GM21723 (cell line): ENCODE results near the gene PPP1R3D.
A peak's percentile ranks its signal among the peaks of the same experiment; 100 is the strongest.

ENCODE experiments used
- ATAC-seq: cut with Tn5 transposase; IDR thresholded peaks from one replicate; pipeline ENCODE4 v1.9.1; 2021; ENCODE audit warnings: mild to moderate bottlenecking, moderate library complexity; ENCODE audit not compliant: unreplicated experiment

The PPP1R3D gene

DNA sequence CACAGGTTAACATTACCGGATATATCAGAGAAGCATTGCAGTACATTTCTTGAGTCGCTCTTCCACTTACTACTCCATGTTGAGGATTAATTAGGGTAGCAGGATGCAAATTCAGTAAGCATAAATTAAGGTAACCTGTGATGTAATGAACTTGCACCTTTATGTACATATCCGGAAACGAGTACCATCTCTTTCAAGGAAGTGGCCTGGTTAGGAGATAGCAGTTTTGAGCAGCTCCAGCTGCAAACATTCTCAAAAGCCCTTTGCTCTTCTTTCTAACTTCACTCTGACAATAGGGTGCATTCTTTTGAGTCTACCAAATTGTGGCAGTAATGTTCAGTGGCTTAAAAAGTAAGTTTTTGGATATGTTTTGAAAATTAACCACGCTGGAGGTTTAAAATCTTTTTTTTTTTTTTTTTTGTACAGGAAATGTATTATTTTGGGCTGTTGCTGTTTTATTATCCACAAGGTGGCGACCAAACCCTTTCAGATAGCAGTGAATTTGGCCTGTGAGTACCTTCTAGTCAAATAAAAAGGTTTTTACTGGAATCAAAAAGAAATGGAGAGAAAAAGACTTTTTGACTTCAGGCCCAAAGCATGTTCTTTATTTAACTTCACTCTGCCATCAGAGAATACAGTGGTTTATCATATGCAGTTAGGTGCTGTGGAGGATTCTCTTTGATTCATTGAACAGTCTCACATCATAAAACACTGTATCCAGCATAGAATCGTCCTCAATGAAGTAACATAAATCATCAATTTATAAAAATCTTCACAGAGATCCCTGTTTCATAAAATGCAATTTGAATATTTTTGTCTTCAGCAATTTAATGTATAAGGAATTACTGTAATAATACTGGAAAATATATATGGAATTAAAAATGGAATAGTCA, 9.0 kb upstream of the PPP1R3D start:
- peak; percentile 82 for ATAC-seq

DNA sequence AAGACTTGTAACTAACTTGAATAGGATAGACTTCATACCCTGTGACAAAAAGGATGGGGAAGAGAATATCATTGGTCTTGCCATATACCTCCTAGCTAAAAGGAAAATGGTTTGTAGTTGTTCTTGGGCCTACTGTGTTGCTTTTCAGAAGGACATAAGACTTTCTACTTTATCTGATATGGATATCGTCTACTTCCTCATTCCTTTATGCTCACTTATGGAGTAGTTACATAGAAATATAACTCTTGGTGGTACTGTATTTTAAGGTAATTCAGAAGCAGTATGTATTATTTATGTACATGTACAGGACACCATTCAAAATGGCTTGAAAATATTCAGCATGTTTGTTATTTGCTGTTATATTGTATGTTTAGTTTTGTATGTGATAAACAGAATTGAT, 8.1 kb upstream of the PPP1R3D start:
- ATAC-seq, result no peak

- ATAC-seq, result no peak
Measured at GRCh38 chr20:59947376-59947775, 7.3 kb upstream of the PPP1R3D start.

DNA sequence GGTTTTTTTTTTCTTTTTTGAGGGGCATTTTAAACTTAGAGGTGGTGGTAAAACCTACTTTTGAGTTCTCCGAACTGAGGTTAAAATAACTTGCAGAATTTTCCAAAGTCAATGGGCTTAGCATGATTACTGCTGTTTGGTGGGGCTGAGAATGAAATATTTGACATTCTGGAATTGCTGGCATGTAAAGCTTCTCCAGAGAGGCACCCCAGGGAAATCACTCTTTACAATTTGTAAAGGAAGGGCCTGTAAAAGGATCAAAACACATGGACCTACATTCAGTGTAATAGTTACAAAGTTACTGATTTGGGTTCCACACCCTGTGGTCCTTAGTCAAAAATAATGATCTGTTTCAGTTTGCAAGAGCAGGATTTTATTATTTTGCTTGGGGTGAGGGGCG, 5.6 kb upstream of the PPP1R3D start:
- no peak for ATAC-seq

GRCh38 chr20:59945175-59945574, 5.1 kb upstream of the PPP1R3D start:
- no peak for ATAC-seq

DNA sequence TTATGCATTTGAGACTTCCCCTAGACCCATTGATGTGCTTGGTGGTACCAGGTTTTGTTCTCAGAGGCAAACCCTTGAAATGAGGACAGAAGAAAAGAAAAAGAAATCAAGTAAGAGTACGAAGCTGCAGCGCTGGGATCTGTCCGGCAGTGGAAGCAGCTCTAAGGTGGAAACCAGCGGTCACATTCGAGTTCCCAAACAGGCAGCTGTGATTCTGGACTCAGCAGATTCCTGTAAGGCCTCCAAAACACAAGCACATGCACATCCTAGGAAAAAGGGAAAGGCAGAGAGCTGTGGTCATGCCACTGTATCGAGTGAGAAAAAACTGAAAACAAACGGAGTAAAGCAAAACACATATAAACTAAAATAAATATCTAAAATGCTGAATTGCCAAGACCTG, 4.6 kb upstream of the PPP1R3D start:
- ATAC-seq, result no peak

GRCh38 chr20:59942245-59942644, 2.1 kb upstream of the PPP1R3D start:
- ATAC-seq, result no peak

- no peak for ATAC-seq
Measured at GRCh38 chr20:59940956-59941294, 820 bp upstream of the PPP1R3D start.

DNA sequence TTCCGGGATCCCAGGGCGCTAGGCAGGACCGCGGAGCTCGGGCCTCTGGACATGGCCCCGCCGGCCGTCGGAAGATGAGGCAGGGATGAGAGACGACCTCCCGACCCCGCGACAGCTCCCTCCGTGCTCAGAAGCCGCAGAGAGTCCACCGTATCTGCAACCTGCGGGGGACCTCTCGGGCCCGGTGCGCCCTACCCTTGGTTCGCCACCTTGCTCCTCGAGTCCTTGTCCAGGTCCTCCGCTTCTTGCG, 301 bp downstream of the PPP1R3D start:
- peak; percentile 39 for ATAC-seq

DNA sequence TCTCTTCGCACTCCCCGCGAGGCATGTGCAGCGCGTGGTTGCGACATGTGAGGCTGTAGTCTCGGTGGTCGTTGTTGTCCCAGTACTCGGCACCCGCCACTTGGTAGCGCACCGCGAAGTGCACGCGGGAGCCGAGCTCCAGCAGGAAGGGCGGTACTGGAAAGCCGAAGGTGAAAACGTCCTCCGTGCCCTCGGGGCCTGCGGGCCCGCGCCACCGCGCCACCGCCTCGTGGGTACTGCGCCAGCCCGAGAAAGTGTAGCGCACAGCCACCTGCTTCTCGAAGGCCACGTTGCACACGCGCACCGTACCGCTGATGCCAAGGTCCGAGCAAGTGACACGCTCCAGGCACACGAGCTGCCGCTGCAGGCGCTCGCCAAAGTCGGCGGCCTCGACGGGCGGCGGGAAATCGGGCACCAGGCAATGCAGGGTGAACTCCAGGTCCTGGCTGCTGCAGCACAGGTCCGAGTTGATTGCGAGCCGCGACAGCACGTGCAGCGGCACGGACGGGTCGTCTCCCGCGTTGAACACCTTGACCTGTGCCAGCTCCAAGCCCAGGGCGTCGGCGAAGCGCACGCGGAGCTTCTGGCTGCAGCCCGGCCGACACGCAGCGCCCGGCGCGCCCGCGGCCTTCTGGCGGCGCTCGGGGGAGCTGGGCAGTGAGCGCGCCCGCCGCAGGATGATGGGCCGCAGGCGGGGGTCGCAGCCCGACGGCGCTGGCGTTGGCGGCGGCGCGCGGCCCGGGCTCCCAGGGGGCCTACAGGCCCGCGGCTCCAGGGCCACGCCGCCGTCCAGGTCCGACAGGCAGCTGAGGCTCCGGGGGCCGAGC, 840 bp downstream of the PPP1R3D start:
- ATAC-seq, result peak; percentile 39

DNA sequence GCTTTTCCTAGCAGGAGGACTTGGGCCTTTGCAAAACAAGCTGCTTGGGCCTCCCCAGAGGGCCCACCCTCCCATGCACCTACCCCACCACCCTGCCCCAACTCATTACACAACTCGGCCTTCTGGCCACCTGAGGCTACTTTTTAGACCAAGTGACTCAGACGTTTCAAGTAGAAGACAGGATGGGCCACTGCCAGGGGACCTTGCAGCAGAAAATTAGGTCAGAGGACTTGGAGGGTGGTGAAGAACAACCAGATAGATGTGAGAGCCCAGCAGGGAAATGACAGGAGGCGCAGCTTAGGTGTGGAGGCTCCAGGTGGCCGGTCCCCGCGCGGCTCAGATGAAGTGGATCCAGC, 1.4 kb downstream of the PPP1R3D start:
- no peak for ATAC-seq

DNA sequence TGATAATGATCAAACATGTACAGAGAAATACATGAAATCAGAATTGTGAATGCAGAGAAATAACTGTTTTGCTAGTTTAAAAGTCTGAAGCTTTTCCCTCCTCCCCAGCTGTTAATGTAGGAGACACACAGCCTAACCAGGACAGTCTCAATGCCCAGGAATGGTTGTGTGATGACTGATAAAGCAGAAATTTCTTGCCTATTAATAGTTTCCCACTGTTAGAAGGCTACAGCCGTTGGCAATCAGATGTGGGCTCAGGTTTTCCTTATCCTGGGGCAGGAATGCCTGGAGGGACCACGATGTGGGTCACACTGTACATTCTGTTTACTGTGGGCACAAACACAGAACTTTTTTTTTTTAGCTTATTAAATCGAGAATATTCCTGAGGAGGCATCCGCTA, 1.9 kb downstream of the PPP1R3D start:
- ATAC-seq, result no peak

DNA sequence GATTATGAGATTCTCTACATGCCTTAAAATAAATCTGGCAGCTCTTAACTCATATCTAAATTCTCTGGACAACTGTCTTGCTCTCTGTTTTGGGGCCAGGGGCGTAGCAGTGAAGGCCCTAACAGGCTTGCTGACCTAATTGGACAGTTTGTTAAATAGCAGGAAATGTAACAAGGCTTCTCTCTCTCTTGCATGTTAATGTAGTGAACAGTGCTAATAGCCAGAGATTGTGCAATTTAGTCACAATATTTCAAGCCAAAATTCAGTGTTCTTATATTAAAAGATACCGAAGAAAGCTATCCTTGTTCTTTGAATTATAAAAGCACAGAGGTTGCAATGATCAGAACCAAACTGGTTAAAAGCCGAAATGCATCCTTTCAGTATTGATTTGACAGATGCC, 3.0 kb downstream of the PPP1R3D start:
- ATAC-seq, result no peak

DNA sequence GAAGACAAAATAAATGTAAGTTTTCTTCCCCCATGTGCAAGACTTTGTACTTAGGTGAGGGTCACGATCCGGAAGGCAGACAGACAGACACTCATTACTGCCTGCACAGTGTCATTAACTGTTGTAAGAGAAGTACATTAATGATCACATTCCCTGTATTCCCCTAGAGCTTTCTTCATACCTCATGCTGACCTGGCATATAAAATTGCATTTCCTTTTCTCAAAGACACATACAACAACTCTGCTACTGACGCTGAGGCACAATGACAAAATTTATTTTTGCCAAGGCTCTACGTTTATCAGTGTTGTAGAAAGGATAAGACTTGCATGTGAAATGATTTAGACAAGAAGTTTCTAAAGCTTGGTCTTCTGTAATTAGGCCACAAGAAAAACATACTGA, 3.7 kb downstream of the PPP1R3D start:
- ATAC-seq, result no peak

DNA sequence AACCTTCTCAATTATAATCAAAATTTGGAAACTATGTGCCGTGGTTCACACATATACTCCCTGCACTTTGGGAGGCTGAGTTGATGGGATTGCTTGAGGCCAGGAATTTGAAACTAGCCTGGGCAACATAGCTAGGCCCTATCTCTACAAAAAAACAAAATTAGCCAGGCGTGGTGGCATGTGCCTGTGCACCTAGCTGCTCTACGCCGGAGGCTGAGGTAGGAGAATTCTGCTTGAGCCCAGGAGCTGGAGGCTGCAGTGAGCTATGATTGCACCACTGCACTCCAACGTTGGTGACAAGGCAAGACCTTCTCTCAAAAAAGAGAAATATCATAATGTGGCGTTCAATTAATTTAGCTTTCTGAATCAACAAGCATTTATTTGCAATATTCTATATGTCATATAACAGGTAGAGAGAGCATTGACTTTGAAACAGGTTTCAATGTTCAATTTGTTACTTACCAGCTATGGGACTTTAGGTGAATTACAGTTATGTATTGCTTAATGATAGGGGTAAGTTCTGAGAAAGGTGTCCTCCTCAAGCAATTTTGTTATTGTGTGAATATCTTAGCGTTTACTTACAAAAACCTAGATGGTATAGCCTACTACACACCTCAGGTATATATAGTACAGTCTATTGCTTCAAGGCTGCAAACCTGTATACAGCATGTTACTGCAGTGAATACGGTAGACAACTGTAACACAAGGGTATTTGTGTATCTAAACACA, 4.5 kb downstream of the PPP1R3D start:
- ATAC-seq, result no peak

DNA sequence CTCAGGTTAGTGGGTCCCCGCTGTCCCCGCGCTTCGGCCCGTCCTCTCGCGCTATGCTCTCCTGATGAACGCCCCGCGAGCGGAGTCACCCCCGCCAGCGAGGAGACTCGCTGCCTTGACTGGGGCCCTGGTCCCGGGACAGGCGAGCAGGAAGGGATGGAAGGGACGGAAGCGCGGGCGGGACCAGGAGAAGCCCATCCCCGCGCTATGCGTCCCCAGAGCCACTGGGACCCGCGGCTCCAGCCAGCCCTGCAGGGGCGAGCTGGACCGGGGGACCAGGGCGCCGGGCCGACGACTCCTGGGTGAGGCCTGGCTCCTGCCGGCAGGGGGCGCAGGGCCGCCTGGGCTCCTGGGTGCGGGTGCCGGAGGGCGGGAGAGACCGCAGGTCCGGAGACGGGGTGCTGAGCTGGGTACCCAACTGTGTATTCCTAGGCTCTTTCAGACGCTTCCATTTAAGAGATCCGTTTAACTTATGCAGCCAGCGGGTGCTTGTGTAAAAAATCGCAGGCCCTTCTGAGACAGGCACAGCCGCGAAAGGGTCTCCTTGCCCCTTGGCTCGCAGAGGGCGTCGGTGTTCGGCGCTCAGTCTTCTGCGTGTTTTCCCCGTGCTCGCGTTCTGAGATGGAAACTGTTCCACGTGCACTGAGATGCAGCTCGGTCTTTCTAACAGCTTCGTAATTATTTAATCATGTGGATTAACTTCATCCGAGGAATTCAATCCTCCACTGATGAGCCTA, 6.1 kb downstream of the PPP1R3D start:
- peak; percentile 89 for ATAC-seq

GRCh38 chr20:59933296-59933848, 6.7 kb downstream of the PPP1R3D start, which contains the start of gene SYCP2:
Gene SYCP2, minus strand, starts transcription at chr20:59933637. Its CDS starts 11,224 bp downstream, at chr20:59922413.
- ATAC-seq, result peak; percentile 36

DNA sequence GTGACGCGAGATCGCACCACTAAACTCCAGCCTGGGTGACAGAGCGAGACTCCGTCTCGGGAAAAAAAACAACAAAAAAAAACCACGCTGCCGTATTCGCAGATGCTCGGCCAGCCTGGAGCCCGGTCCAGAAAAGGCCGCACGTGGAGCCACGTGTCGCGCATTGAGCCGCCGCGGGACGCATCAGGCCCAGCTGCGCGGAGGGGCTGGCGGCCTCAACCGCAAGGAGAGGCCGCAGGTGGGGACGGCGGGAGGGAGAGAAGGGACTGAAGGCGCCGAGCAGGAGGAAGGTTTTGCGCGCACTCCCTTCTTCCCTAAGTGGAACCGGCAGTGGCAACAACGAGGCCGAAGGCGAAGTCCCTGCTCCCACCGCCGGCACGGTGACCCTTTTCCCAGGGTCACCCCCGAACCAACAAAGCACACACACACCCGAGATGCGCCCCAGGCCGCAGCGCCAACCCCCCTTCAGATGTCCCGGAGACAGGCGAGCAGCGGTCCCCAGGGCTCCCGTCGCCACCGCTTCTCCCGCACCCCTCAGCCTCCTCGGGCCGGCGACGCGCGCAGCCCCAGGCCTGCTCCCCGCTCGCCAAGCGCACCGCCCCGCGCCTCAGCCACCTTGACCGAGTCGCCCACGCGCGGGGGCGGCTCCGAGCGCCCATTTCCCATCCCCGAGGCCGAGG, 7.3 kb downstream of the PPP1R3D start:
- ATAC-seq, result no peak

DNA sequence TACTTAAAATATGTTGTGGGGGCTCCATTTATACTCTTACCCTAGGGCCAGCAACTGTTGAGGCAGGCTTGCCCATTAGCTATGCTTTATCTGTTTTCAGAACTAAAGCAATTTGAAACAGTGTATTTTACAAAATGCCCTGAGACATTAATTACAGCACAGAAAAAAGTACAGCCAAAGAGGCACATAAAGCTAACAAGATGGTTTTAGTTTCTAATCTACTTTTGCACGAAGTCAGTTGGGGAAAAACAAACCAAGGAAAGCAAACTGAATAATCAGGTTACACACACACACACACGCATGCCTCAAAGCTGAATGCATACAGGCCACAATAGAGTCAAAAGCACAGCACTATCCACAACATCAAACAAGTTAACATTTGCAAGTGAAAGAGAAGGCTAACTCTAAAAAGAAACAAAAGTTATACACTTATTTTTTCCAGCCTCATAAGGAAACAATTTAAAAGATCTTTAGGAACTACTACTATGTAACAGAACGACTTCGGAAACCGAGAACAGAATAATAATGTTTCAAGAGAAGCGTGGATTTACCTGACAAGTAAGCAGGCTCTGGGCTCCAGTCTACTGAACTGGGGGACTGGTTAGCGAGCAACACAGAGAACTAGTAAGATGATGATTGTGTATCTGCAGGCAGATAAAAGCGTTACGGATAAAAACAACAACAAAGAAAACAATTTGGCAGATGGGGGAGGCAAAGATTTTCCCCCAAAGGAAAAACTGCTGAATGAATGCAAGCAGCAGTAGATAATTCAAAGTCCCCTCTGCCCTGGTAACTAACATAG, 8.4 kb downstream of the PPP1R3D start:
- ATAC-seq, result no peak
